SK-N-DZ (cell line): Measurements from ENCODE around the gene MAN1B1.
"Not testable (repeated sequence)": the region's sequence is repeated elsewhere in the genome, so short reads cannot be mapped to it uniquely, and the experiment has no call there.

ENCODE experiments used
- DNase-seq: peaks from one replicate; pipeline ENCODE4 v3.0.0-alpha.2; 2015; ENCODE audit warnings: low spot score

Gene MAN1B1

DNA sequence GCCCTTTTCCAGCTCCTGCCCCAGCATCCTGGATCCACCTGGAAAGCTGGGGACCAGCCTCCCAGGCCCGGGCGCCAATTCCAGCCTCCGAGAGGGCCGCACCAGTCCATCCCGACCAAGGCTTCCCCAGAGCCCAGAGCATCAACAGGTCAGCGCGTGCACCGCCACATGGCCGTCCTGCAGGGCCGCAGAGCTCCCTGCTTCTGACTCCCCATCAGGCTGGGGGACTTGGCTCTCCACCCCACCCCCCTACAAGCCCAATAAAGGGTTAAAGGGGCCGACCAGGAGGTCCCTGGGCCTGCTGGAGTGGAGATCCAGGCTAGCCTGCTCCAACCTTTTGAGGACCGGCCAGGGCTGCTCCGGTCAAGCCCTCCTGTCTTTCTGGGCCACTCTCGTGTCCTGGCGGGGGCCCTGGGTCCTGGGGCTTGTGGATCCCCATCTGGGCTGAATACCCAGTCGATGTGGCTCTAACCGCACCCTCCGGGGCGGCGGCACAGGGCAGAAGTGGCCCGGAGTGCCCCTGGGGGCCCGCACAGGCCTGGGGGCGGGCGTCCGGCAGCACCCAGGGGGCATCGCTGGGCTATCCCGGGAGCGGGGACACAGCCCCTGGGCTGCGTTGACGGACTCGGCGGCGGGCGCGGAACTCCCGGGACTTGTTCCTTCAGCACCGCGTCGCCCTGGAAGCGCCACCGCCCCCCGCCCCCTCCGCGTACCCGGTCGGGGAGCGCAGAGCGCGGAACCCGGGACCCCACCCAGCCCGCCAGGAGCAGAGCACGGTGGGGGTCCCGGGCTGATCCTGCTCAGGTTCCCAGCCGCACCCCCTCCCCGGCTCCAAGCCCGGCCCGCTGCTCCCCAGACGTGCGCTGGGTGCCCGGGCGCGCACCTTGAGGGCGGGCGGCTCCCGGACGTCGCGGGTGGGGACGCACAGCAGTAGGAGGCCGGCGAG is 33.5 kb upstream of the MAN1B1 start:
- no peak for DNase-seq

DNA sequence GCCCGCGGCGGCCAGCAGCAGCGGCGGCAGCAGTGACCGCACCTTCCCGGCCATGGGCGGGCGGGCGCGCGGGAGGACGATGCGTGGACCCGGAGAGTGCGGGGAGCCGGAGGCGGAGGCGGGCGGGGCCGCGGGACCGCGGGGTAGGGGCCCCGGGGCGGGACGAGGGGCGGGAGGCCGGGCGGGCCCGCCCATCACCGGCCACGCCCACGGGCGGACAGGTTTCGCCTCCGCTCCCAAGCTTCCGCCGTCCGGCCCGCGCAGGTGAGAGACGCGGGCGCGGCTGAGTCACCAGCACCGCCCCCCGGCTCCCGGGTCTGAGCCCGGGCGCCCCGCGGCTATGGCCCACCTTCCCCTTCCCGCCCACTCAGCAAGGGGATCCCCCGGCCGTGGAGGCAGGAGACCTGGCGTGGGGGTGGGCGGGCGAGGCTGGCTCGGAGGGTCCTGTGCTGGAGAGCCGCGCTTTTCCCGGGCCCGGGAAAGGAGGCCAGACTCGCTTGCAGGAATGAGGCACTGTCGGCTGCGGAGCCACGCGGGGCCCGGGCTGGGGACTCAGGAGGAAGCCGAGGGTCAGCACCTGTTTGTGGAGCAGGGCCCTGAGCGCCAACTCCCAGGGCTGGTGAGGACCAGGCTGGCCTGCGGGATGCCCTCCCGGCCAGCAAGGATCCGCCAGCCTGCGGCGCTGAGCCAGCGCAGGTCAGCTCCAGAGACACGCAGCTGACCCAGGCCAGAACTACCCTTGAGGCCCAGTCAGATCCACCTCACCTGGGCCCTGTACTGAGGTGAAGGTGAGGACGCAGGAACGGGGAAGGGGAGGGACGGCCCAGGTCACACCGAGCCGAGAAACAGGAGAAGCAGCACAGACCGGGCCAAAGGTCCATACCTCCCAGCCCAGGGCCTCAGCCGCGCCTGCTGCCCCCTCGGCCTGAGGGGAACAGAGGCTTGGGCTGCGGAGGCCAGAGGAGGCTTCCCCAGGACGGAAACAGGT is 32.5 kb upstream of the MAN1B1 start, which contains the start of gene ENTPD2:
Gene ENTPD2 (minus strand): TSS at position 118 of the 988 bp plus-strand sequence. CDS start 64 bp downstream, at position 54.
- DNase-seq = no peak

DNA sequence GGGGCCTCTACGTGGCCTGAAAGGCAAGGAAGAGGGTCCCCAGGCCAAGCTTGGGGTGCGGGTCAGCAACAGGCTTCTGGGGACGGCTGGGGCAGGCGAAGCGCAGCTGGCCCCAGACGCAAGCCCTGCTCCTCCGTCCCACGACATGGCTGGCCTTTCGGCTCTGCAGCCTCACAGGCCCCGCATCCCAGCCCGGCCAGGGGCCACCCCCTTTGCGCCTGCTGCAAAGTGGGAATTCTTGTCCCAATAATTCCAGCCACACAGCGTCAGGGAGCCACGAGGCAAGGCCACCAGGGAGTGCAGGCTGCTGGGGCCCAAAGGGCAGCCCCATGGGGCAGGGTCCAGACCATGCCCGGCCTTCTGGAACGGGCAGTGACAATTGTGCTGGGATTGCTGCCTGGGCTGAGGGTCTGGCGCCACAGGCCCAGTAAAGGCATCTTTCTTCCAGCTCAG is 31.8 kb upstream of the MAN1B1 start:
- no peak for DNase-seq

DNA sequence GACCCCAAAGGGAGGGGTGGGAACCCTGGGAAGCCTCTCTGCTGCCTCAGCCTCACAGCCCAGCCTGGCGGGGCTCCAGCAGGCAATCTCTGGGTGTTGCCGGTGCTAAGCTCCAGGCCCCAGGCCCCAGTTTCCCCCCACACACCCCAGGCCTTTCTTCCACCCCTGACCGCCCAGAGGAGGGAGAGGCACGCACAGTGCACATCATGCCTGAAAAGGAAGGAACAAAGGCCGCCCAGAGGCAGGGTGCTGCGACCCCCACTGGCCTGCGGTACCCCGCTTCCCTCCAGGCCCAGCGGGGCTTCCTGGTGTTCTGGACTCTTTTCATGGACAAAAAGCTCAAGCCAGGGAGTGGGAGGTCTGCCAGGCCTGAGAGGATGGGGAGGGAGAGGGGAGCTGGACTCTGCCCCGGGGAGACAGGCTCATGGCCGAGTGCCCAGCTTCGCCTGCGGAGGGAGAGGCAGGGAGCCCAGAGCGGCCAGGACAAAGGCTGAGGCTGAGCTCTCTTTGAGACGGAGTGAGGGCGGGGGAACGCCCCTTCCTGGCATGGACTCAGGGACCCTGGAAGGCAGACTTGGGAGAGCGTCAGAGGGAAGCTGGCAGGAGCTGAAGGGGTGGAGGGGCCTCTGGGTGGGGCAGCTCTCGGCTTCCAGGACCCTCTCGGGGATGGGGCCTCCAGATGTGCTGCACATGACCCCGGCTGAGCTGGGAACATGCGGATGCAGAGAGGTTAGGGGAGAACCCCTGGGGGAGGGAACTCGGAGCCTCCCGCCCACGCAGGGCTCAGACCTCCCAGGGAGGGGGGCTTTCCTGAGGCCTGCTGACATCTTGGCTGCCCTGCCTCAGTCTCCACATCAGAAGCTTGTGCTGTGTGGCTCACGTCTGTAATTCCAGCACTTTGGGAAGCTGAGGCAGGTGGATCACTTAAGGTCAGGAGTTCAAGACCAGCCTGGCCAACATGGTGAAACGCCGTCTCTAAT is 31.1 kb upstream of the MAN1B1 start:
- no peak for DNase-seq

DNA sequence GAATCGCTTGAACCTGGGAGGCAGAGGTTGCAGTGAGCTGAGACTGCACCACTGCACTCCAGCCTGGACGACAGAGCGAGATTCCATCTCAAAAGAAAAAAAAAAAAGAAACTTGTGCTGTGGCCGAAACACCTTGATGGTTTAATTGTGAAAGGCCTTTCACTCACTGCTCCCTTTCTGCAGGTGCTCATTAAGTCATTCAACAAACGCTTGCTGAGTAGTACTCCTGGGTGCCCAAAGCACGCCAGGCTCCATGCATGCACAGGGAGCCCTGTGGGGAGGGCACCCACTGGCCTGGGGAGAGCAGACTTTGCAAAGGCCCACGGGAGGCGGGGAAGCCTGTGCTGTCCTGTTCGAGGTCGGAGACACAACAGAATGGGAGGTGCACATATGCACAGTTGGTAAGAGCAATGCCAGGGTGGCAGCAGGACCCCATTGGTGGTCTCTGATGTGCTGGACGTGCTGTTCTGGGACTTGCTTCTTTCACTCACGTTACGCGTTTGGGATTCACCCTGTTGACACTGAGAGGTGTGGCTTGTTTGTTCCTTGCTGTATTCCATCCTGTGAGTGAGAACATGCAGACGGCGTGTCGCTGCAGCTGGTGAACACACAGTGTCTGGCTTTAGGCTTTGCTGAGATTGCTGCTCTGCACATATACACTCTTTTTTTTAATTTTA is 29.9 kb upstream of the MAN1B1 start:
- DNase-seq = no peak

DNA sequence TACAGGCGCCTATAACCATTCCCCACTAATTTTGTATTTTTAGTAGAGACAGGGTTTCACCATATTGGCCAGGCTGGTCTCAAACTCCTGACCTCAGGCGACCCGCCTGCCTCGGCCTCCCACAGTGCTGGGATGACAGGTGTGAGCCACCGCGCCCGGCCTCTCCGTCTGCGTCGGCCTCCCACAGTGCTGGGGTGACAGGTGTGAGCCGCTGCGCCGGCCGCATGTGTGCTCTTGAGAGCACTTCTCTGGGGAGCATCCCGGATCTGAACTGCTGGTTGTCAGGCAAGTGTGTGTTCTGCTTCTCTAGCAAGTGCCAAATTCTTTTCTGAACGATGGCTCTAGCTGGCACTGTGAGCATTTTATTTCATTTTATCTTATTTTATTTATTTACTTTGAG is 29.2 kb upstream of the MAN1B1 start:
- no peak for DNase-seq

DNA sequence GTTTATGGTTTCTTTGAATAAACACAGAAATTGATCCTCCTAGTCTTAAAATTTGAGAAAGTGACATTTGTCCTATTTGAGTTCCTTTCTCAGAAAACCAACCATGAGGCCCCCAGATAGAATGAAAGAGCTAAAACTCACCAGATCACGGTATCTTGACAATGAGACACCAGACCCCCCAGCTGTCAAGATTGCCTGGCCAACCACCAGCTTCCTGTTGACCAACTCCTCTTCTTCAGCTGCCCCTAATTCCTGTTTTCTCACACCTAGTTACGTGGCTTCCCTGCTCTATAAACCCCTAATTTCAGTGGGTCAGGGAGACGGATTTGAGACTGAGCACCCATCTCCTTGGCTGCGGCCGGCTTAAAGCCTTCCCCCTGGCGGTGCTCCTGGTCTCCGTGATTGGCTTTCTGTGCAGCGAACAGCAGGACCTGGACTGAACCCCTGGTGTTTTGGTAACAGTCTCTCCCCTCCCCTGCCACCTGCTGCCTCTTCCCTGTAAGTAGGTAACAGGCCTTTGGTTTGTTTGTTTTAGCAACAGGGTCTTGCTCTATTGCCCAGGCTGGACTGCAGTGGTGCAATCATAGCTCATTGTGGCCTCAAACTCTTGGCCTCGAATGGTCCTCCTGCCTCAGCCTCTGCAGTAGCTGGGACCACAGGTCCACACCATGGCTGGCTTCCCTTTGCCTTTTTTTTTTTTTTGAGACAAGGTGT is 28.1 kb upstream of the MAN1B1 start:
- no peak for DNase-seq

DNA sequence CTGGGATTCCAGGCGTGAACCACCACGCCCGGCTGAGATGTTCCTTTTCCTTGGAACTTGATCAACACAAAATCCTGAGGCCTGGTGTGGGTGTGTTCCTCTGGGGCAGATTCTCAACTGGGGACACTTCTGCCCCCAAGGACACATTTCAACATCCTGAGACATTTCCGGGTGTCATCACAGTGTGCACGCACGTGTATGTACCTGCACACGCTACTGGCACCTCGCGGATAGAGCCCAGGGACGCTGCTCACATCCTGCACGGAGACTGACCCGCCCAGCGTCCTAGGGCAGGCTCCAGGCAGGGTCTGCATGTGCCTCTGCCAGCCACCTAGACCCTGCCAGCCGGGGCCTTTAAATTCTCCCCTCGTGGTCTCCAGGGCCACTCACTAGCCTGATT is 24.4 kb upstream of the MAN1B1 start:
- DNase-seq = no peak

DNA sequence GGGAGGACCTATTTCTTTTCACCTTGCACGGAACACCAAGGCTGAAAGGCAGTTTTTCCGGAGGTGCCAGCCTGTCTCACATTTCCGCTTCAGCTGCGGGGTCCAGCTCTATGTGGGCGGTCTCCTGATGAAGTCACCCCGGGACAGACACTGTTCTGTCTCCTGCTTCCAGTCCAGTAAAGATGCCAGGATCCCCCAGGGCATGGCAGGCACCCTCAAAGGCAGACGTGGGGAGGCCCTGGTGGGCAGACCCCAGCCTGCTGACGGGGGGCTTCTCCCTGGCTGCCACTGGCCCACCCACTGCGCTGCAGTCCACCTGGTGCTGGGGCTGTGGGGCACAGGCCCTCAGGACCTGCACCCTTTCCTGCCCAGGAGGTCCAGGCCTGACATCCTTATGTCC is 24.0 kb upstream of the MAN1B1 start:
- not testable (repeated sequence) for DNase-seq

DNA sequence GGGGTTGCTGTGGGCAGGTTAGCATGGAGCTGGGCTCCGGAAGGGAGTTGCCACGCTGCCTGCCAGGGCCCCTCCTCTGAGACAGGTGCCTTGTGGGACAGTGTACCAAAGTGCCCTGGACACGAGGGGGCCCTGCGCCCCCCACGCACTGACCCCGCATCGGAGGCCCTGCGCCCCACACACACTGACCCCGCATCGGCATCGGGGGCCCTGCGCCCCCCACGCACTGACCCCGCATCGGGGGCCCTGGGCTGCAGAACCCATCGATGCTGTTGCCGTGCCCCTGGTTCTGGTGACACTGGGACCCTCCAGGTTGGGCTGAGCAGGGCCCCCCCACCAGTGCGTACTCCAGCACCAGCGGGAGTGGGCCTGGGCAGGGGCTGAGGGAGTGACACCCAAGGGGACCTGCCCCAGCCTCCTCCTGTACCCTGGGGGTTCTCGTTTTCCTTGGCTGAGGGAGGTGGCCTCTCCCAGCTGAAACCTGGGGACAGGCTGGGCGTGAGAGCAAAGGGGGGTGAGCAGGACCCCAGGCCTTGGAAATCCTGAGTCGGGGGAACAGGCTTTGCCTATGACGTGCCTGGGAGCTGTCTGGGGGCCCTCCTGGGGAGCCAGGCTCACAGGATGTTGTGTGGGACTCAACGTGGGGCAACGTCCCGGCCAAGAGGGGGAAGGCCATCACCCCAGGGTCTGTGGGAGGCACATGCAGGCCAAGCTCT is 23.3 kb upstream of the MAN1B1 start:
- no peak for DNase-seq

DNA sequence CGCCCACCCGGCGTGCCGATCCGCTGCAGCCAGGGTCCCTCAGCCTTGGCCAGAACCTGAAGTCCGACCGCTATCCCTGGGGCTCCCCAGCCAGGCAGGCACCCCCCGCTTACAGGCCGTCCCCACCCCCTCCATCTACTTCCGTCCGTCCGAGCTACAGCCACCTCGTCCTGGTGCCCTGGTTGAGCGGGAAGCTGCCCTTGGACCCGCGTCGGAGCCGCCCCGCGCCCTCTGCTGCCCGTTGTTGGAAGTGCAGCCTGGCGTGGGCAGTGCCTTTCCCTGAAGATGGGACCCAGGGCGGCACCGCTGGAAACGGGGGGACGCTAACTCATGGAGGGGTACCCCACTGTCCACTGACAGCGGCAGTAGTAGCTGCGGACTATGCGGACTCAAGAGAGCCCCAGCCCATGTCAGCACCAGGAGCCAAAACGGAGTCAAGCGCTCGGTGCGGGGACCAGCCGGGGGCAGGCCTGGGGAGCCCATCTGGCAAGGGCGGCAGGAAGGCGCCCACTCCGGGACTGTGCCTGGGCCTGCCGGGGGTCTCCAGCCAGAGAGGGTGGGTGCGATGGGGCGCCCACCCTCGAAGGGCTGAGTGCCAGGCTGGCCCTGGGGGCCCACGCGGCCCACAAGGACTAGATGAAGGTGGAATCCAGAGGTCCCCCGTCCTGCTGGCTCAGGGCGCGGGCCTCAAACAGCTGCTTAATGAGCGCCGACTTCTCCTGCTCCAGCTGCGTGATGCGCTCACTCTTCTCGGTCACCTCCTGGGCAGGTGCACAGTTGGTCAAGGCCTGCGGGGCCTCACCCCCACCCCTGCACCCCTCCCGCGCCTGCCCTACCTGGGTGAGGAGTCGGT is 22.5 kb upstream of the MAN1B1 start:
- DNase-seq = peak; percentile 49

DNA sequence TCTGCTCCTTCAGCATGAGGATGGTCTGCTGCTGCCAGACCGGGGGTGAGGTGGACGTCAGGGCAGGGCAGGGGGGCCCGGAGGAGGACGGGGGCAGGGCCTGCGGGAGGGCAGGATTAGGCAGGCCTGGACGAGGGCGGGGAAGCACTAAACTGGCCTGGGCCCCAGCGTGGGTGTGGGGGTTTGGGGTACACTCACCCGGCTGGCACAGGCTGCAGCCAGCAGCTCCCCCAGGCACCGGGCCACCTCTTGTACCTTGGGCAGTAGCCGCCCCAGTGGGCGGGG is 22.0 kb upstream of the MAN1B1 start:
- no peak for DNase-seq

DNA sequence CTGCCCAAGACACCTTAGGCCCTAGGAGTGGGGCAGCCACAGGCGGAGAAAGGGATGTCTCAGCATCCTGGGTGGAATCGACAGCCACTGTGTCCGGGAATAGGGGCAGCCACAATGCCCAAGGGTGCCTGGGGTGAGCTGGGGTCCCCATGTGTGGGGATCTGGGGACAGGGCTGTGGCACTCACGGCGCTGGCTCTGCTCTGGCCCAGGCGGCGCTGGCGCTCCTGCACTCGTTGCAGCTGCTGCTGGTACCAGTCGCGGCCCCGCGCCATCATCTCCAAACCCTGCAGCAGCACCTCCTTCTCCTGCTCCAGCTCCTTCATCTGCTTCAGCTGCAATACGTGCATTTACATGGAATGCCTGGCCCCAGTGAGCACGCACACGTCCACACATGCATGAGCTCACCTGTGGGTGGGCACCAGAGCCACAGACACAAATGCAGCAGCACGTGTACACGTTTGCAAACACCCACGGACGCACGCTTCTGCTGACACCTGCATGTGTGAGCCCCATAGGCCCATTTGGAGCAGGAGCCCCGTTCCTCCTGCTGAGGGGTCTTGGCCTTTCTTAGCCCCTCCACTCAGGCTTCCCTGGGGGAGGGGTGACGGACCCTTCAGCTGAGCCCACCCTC is 21.3 kb upstream of the MAN1B1 start:
- no peak for DNase-seq

DNA sequence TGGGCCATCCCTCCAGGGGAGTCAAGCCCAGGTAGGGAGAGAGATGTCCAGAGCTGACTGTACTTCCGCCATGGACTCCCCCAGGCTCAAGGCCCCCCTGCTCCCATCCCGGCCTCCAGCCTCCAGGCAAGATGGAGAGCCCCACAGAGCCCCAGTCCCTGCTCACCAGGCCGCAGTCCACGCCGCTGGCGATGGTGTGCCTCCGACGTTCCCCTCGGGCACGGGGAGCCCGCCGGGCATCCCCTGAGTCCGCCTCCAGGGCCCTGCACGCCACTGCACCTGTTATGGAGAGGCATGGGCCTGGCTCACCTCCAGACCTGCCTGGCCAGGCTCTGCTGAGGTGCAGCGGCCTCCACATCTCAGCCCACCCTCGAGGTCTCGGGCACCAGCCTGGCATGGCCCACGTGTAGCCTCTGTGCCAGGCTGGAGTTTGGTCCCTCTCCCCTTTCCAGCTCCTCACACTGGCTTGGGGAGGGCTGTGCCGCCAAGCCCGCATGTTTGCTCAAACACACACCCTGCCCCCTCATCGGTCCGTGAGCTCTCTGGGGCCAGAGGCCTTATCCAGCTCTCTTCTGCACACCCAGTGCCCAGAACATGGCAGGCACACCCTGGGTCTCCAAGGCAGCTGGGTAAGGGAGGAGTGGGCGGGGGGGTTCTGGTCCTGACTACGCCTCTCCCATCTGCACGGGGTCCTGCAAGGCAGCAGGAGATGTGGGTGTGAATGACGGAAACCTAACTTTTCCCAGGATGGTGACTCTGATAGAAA is 20.5 kb upstream of the MAN1B1 start:
- no peak for DNase-seq

DNA sequence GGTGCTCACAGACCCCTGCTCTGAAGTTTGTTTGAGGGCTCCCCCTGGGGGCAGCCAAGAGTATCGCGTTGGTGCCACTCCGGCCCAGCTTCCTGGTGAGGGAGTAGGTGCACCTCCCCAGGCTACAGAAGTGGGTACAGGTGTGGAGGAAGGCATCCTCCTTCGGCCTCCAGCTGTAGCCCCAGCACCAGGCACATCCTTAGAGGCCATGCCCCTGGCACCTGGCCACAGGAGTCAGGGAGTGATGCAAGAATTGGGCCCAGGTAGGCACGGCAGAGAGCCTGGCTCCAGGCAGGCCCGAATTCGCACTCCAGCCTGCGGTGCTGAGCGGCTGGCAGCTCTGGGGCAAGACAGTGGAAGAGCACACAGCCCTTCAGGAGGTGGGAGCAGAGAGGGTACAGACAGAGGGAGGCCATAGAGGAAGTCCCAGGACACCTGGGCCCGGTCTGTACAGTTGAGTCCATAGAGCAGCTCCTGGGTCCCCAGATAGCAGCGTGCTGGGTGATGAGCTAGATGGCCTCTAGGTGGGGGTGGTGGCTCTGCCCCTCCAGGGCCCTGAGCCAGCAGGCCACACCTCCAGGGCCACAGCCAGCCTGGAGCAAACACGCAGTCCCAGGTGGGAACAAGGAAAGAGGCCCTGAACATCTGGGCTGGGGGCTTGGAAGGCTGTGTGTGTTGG is 18.8 kb upstream of the MAN1B1 start:
- DNase-seq = peak; percentile 89
